Small intestine (tissue), 7 donors: ENCODE data around the gene UGT1A7. TPM values are rescaled to one million over a fixed set of nuclear protein-coding genes. Genes with fewer than 3 reads are reported as not detected.

ENCODE experiments used
- DNase-seq, 2 donors: peaks; one replicate each; pipeline versions ENCODE4 v3.0.0 to v3.0.0-alpha.2; 2013
- FAIRE-seq: peaks from 2 replicates; lab custom pipeline; 2012; peaks lifted over from hg19 to GRCh38; lab: Jason Lieb, UNC
- H3K27ac ChIP-seq, 3 donors: one replicate each; pipeline ENCODE4 v1.5.1; 2013; ENCODE audit warnings: low read length in 2 of 3, mild to moderate bottlenecking in 2 of 3, control low read depth in 1 of 3, inconsistent platforms in 1 of 3, low read depth in 1 of 3, moderate library complexity in 1 of 3
- H3K27me3 ChIP-seq, 3 donors: one replicate each; pipeline ENCODE4 v1.6.1; 2013; ENCODE audit warnings: low read length in 3 of 3, inconsistent platforms in 1 of 3; ENCODE audit not compliant: control insufficient read depth in 3 of 3, insufficient read depth in 3 of 3
- H3K36me3 ChIP-seq, 3 donors: one replicate each; pipeline ENCODE4 v1.6.1; 2013; ENCODE audit warnings: low read length in 3 of 3, inconsistent platforms in 1 of 3, low read depth in 1 of 3, mild to moderate bottlenecking in 1 of 3, moderate library complexity in 1 of 3; ENCODE audit not compliant: control insufficient read depth in 3 of 3, insufficient read depth in 2 of 3
- H3K4me1 ChIP-seq, 3 donors: one replicate each; pipeline ENCODE4 v1.6.1; 2013; ENCODE audit warnings: low read length in 2 of 3, inconsistent platforms in 1 of 3, low read depth in 1 of 3, mild to moderate bottlenecking in 1 of 3, moderate library complexity in 1 of 3; ENCODE audit not compliant: control insufficient read depth in 3 of 3, insufficient read depth in 2 of 3
- H3K4me3 ChIP-seq, 3 donors: one replicate each; pipeline ENCODE4 v1.5.1; 2013; ENCODE audit warnings: low read length in 3 of 3, control low read depth in 1 of 3, inconsistent platforms in 1 of 3, low read depth in 1 of 3, mild to moderate bottlenecking in 1 of 3, moderate library complexity in 1 of 3
- H3K9me3 ChIP-seq, 2 donors: one replicate each; pipeline ENCODE4 v1.6.1; 2013; ENCODE audit warnings: low read depth in 1 of 2, low read length in 1 of 2; ENCODE audit not compliant: control insufficient read depth in 2 of 2, insufficient read depth in 1 of 2
- WGBS, 3 donors: extraction: QIAGEN DNeasy Blood & Tissue Kit; methylation state at CpG; one replicate each; pipeline ENCODE4 v1.1.7; 2013; 5-methylcytosine and 5-hydroxymethylcytosine counted together
- polyA plus RNA-seq, 4 donors: library from polyadenylated mRNA; stranded (reverse) in 3 of 4; unstranded in 1 of 4; fragments of 200-250 nt in 3 of 4; fragments of 120-200 nt in 1 of 4; gene quantifications; one replicate each; pipeline versions ENCODE4 v1.2.1 to v1.2.3, GENCODE V29; 2013
- donor health status: healthy with polysubstance abuse.
- donor health status: control.
- donor health status: control.
- donor health status: Bipolar disorder and iron deficiency.
- donor health status: healthy.

UGT1A7 gene
- polyA plus RNA-seq, 4 donors = 0.03 to 9.6 (median 0.19) TPM; not detected in 1

DNA sequence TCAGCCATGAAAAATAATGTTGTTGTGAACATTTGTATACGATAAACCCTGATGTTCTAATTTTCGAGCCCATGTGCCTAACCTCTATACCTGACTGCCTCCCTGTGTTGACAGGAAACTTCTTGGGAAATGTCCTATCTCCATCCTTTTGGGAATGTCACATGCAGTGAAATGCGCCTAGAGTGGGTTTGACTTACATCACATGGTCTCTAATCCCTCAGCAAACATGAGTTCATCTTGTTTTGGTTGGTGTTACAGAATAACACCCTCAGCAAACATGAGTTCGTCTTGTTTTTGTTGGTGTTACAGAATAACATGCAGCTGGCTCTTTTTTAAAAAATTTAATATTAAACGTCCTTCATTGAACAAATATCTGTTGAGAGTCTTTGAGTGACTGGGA is 6.6 kb downstream of the UGT1A7 start:
- no peaks in the 10 kb centered on the region for H3K27me3 ChIP-seq
- H3K4me1 ChIP-seq = peaks cover 2 to 7% (median 3%) of the 10 kb centered on the region in 3 donors
- no peak overlapping the region for H3K27ac ChIP-seq
- H3K9me3 ChIP-seq = peaks cover 0 to 2% of the 10 kb centered on the region in 2 donors
- WGBS, 3 donors = 84 to 90% (median 86%) methylated on average over 5 of the region's 5 CpGs
- H3K36me3 ChIP-seq = no peaks in the 10 kb centered on the region
- FAIRE-seq (no peak), DNase-seq (no peak)
- H3K4me3 ChIP-seq = no peak overlapping the region

DNA sequence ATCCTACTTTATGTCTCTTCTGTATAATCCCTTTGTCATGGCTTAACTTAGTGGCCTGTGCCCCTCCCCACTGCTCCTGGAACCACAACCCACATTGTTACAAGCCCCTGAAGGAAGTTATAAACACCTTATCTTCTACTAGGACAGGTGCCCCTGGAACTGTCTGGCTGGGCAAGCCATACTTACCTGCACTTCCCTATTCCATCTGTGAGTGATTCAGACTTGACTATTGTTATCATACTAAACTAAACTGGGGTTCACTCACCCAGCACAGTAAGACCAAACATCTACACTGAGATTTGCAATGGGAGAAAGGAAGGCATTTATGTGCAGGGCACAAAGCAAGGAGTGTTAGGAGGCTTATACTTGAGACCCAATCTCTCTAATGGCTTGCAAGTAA is 7.3 kb downstream of the UGT1A7 start:
- Histone ChIP-seq H3K36me3 (no peaks in the 10 kb centered on the region), H3K4me3 (no peak overlapping the region), H3K9me3 (peaks cover 0 to 3% of the 10 kb centered on the region in 2 donors), H3K27me3 (no peaks in the 10 kb centered on the region), H3K27ac (no peak overlapping the region), H3K4me1 (peaks cover 2 to 8% (median 3%) of the 10 kb centered on the region in 3 donors)
- no peak for DNase-seq
- no peak for FAIRE-seq

DNA sequence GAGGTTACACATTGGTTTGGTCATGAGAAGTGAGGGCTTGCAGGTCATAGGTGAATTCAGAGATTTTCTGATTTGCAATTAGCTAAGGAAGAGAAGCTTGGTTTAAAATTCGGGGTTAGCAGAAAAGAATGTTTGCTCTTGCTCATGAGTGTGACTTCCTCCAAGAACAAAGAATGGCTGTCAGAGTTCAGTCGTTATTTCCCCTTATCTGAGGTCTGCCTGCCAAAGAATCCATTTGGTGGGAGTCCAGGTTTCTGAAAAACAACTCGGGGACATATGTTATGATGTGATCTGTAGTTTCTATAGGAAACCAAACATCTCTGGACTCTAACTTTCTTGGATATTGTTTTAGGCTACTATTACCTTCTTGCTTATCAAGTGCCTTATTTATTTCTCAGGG is 7.8 kb downstream of the UGT1A7 start:
- peaks cover 2 to 8% (median 3%) of the 10 kb centered on the region in 3 donors for H3K4me1 ChIP-seq
- FAIRE-seq = no peak

DNA sequence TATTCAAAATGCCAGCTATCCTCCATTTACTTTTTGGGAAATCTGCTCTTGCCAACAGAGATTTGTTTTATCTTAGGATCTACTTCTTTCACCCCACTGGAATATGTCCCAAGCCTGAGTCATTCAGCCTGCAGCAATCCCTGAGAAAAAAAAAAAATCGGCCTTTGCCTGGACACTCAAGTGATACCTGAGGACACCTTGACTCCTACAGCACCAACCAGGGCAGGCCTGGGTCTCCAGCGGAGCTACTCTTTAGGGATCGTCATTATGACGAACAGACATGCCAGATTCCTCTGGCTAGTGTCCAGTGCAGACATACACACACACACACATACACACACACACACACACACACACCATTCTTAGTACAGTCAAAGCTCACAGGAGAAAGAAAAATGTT is 8.7 kb downstream of the UGT1A7 start:
- Histone ChIP-seq H3K9me3 (peaks cover 0 to 3% of the 10 kb centered on the region in 2 donors), H3K4me3 (no peak overlapping the region), H3K27ac (no peak overlapping the region), H3K27me3 (no peaks in the 10 kb centered on the region), H3K4me1 (peaks cover 2 to 7% (median 3%) of the 10 kb centered on the region in 3 donors), H3K36me3 (no peaks in the 10 kb centered on the region)
- no peak for FAIRE-seq
- no peak for DNase-seq
- 74 to 82% (median 77%) methylated on average over 4 of the region's 4 CpGs for WGBS, 3 donors

More for the DNA sequence above, 7.8 kb downstream of the UGT1A7 start:
- Histone ChIP-seq H3K27me3 (no peaks in the 10 kb centered on the region), H3K36me3 (no peaks in the 10 kb centered on the region), H3K9me3 (peaks cover 0 to 3% of the 10 kb centered on the region in 2 donors), H3K4me3 (no peak overlapping the region), H3K27ac (no peak overlapping the region)
- DNase-seq = no peak
- 4 to 11% (median 8%) methylated on average over 3 of the region's 3 CpGs for WGBS, 3 donors

DNA sequence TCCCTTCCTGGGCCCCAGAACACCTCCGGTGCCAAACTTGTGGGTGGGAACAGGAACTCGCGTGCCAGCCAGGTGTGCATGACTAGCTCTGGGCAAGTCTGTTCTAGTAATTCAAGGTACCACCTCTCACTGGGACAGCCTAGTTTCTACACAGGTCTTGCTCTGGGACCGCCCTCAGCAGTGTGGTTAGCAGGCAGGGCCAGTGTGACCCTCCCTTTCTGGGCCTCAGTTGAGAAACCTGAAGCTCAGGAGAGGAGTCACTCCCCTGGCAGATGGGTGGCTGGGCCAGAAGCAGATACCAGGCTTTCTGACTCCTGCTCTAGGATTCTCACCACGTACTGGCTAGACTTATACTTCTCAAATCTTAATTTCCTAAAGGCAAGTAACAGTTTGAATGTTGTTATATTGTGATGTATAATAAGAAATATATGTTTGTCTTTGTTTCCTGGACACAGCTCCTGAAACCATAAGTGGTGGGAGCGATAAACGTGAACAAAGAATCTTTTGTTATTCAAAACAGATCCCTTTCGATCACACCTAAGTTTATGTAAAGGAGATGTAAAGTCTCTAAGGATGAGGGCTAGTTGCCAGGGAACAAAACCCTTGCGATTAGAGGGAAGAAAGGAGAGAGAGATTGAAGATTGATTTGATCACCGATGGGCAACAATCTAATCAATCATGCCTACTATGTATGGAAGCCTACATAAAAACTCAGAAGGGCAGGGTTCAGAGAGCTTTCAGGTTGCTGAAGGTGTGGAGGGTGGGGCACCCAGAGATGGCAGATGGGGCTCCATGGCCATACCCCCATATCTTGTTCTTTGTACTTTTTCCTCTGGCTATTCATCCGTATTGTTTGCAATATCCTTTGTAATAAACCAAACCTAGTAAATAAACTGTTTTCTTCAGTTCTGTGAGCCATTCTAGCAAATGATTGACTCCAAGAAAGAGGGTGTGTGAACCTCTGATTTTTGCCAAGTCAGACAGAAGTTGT is 10.0 kb downstream of the UGT1A7 start:
- FAIRE-seq (no peak), DNase-seq (peak in 1 of 2 donors; percentile 55)
- H3K4me3 ChIP-seq = no peak overlapping the region
- H3K9me3 ChIP-seq = peaks cover 0 to 3% of the 10 kb centered on the region in 2 donors
- no peaks in the 10 kb centered on the region for H3K36me3 ChIP-seq
- no peaks in the 10 kb centered on the region for H3K27me3 ChIP-seq
- peaks cover 2 to 7% (median 3%) of the 10 kb centered on the region in 3 donors for H3K4me1 ChIP-seq
- 35 to 74% (median 40%) methylated on average over 11 of the region's 11 CpGs for WGBS, 3 donors
- H3K27ac ChIP-seq = no peak overlapping the region

DNA sequence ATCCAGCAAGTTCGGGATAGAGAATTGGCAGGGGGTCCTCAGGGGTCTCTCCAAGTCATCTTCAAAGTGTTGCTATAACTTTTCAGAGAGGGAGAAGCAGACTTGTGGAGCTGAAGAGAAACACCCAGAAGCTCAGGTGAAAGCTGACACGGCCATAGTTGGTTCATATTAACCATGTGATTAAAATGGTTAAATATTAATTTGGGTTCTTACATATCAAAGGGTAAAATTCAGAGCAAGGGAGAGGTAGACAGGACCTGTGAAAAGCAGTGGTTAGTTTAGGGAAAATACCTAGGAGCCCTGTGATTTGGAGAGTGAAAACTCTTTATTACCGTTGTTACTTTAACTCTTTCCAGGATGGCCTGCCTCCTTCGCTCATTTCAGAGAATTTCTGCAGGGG is 10.9 kb downstream of the UGT1A7 start, which contains the start of gene UGT1A6:
Gene UGT1A6 (plus strand): TSS at position 243 of the 400 bp plus-strand sequence. CDS start 115 bp downstream, at position 358.
- DNase-seq = peak in 1 of 2 donors; percentile 56
- WGBS, 3 donors = 13 to 79% (median 35%) methylated on average over 4 of the region's 4 CpGs
- H3K27me3 ChIP-seq = no peaks in the 10 kb centered on the region
- no peak for FAIRE-seq
- H3K9me3 ChIP-seq = peaks cover 0 to 3% of the 10 kb centered on the region in 2 donors
- H3K4me1 ChIP-seq = peaks cover 2 to 7% (median 3%) of the 10 kb centered on the region in 3 donors
- no peaks in the 10 kb centered on the region for H3K36me3 ChIP-seq
- no peak within 1 kb of the TSS for H3K27ac ChIP-seq
- H3K4me3 ChIP-seq = no peak within 1 kb of the TSS

DNA sequence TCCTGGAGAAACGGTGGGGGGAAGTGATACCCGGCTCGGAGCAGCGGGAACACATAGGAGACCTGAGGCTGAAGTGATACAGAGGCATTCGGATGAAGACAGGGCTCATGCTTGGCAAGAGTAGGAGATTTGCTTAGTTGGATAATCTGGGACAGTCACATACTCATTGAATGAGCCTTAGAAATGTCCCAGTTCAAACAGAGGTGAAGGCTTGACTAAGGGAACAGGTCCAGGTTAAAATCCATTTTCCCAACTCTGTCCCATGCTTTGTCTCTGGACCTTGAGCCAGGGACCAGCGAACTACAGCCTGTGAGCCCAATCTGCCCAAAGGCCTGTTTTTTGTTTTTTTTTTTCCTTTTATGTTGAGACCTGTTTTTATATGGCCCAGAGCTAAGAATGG is 12.3 kb downstream of the UGT1A7 start:
- WGBS, 3 donors = 75 to 79% (median 75%) methylated on average over 6 of the region's 6 CpGs
- no peak for FAIRE-seq
- Histone ChIP-seq H3K9me3 (peaks cover 0 to 3% of the 10 kb centered on the region in 2 donors), H3K4me3 (no peak overlapping the region), H3K36me3 (no peaks in the 10 kb centered on the region), H3K27me3 (no peaks in the 10 kb centered on the region), H3K4me1 (peaks cover 2 to 7% (median 3%) of the 10 kb centered on the region in 3 donors), H3K27ac (no peak overlapping the region)
- no peak for DNase-seq

DNA sequence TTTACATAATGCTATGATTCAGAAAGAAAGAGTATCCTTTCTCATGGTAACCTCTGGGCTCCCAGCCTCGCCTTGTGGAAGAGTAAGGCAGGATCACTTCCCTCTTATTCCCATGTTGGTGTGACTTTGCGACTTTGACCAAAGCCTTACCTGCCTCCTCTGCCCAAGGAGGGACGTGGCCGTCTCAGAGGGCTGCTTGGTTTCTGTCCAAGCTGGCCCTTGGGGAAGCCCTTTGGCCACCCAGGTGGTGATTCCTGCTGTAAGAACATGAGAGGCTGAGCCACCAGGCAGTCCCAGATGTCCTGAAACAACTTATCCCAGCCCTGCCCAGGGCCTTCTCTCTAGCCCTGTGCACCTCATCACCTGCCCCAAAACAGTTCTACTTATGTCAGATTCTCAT is 17.0 kb downstream of the UGT1A7 start:
- peaks cover 0 to 1% (median 0%) of the 10 kb centered on the region in 3 donors for H3K4me1 ChIP-seq
- no peak overlapping the region for H3K27ac ChIP-seq
- H3K4me3 ChIP-seq = no peak overlapping the region
- H3K36me3 ChIP-seq = no peaks in the 10 kb centered on the region
- FAIRE-seq (no peak), DNase-seq (no peak)
- no peaks in the 10 kb centered on the region for H3K9me3 ChIP-seq
- 71 to 95% (median 78%) methylated on average over 4 of the region's 4 CpGs for WGBS, 3 donors
- no peaks in the 10 kb centered on the region for H3K27me3 ChIP-seq
